HepG2 (cell line): ENCODE results near the gene HPCAL1. TPM values are rescaled to one million over a fixed set of nuclear protein-coding genes. Genes with fewer than 3 reads are reported as not detected.

Source experiments
- FOXO1 ChIP-seq: sonication (generic); formaldehyde crosslinking; IDR thresholded peaks from 2 replicates; pipeline ENCODE4 v1.4.0; 2020; ENCODE audit warnings: missing genetic modification reagents
- HOXA3 ChIP-seq: sonication (generic); formaldehyde crosslinking; IDR thresholded peaks from 2 replicates; pipeline ENCODE4 v1.5.0; 2020; ENCODE audit warnings: missing genetic modification reagents
- PAXIP1 ChIP-seq: sonication (generic); formaldehyde crosslinking; conservative IDR thresholded peaks from 2 replicates; pipeline ENCODE4 v1.4.0; 2020; ENCODE audit warnings: mild to moderate bottlenecking, missing genetic modification reagents, moderate library complexity
- SOX6 ChIP-seq, 2 experiments: fragments of 450-650 bp in 1 of 2; sonication (generic) in 1 of 2; formaldehyde crosslinking in 1 of 2; IDR thresholded peaks; 2 replicates each; pipeline versions ENCODE4 v1.4.0 to v1.6.1; 2017 to 2020; ENCODE audit warnings: antibody characterized with exemption in 1 of 2, mild to moderate bottlenecking in 1 of 2, missing genetic modification reagents in 1 of 2
- TBX2 ChIP-seq: sonication (generic); formaldehyde crosslinking; IDR thresholded peaks from 2 replicates; pipeline ENCODE4 v1.5.0; 2020; ENCODE audit warnings: missing genetic modification reagents, mild to moderate bottlenecking, borderline replicate concordance
- ZNF362 ChIP-seq: sonication (generic); formaldehyde crosslinking; IDR thresholded peaks from 2 replicates; pipeline ENCODE4 v1.4.0; 2020; ENCODE audit warnings: missing genetic modification reagents, mild to moderate bottlenecking, borderline replicate concordance
- ZNF609 ChIP-seq: sonication (generic); formaldehyde crosslinking; IDR thresholded peaks from 2 replicates; pipeline ENCODE4 v1.4.0; 2020; ENCODE audit warnings: mild to moderate bottlenecking, missing genetic modification reagents, borderline replicate concordance
- ZNF724P ChIP-seq: sonication (generic); formaldehyde crosslinking; IDR thresholded peaks from 2 replicates; pipeline ENCODE4 v1.8.0; 2022; ENCODE audit warnings: missing genetic modification reagents, borderline replicate concordance
- polyA plus RNA-seq, 8 experiments: library from polyadenylated mRNA; depleted of rRNA in 3 of 8; stranded (reverse) in 7 of 8; unstranded in 1 of 8; fragments of >200 nt; fragmentation: Illumina TruSeq in 4 of 8; extraction: Trizol in 4 of 8; gene quantifications; 2 replicates each; pipeline versions ENCODE4 v1.2.1 to v1.2.3, GENCODE V29; 2011 to 2016; ENCODE audit warnings: low read depth in 4 of 8, missing spikeins in 1 of 8, mixed read lengths in 1 of 8; ENCODE audit not compliant: insufficient read depth in 1 of 8
- total RNA-seq, 5 experiments: library from RNA; depleted of rRNA; stranded (reverse); fragments of >200 nt; fragmentation: Illumina TruSeq; extraction: Trizol; gene quantifications; 2 replicates each; pipeline ENCODE4 v1.2.3, GENCODE V29; 2016; ENCODE audit warnings: low read depth in 1 of 5

Gene HPCAL1
- total and polyA plus RNA-seq, 2 of the 13 experiments (the other 11 are each of a cell fraction or from before 2014, with no cell fraction given), result 29.5 to 29.9 TPM

GRCh38 chr2:10437806-10438205 lies 135.1 kb downstream of the HPCAL1 start (continued):
- TF ChIP-seq ZNF609 (CRISPR knock-in tag) (peak; percentile 64), HOXA3 (0 out of 2 replicates have a peak, but pooled peaks have one; percentile 22), TBX2 (CRISPR knock-in tag) (no peak), SOX6 (IDR thresholded peaks at IDR 0.05) (no peak), SOX6 (CRISPR knock-in tag; IDR thresholded peaks at IDR 0.05) (0 out of 2 replicates have a peak, but pooled peaks have one; percentile 21), ZNF362 (CRISPR knock-in tag) (0 out of 2 replicates have a peak, but pooled peaks have one; percentile 30), ZNF724P (CRISPR knock-in tag) (0 out of 2 replicates have a peak, but pooled peaks have one; percentile 44), PAXIP1 (peak; percentile 62), FOXO1 (0 out of 2 replicates have a peak, but pooled peaks have one; percentile 32)
- TF ChIP-seq, all 625 proteins: peak for 31
